Stimulated activated naive B cell treated with anti-CD40 and anti-IgM and Interleukin-4, amounts not matched to agents 10 μg/mL and 1 μg/mL and 100 μg/mL, for 72 hours (primary cell): ENCODE results near the gene LPP.

Experiments
- ATAC-seq, 2 donors: fragments of 150-1000 bp; cut with Tn5 transposase; replicated peaks; 2 replicates each; pipeline ENCODE4 v1.10.0; 2021; ENCODE audit warnings: moderate library complexity in 1 of 2
- DNase-seq: peaks from one replicate; pipeline ENCODE4 v3.0.0; 2021
- H3K27ac Mint-ChIP-seq: one replicate; pipeline ENCODE4 v1.8.0; 2022; ENCODE audit warnings: mild to moderate bottlenecking, mixed read lengths
- H3K27me3 Mint-ChIP-seq, 2 donors: one replicate each; pipeline ENCODE4 v1.8.0; 2022; ENCODE audit warnings: mixed read lengths in 2 of 2
- H3K36me3 Mint-ChIP-seq, 2 donors: one replicate each; pipeline ENCODE4 v1.8.0; 2022; ENCODE audit warnings: mixed read lengths in 2 of 2, mild to moderate bottlenecking in 1 of 2
- H3K4me1 Mint-ChIP-seq, 2 donors: one replicate each; pipeline ENCODE4 v1.8.0; 2022; ENCODE audit warnings: mixed read lengths in 2 of 2, mild to moderate bottlenecking in 1 of 2
- H3K4me3 Mint-ChIP-seq, 2 donors: one replicate each; pipeline ENCODE4 v1.8.0; 2022; ENCODE audit warnings: mild to moderate bottlenecking in 2 of 2, mixed read lengths in 2 of 2, moderate library complexity in 1 of 2
- H3K9me3 Mint-ChIP-seq, 2 donors: one replicate each; pipeline ENCODE4 v1.8.0; 2022; ENCODE audit warnings: mixed read lengths in 2 of 2, mild to moderate bottlenecking in 1 of 2

Gene LPP

GRCh38 chr3:188292251-188292650 is 138.3 kb downstream of the LPP start:
- peaks cover 36 to 80% of the 10 kb centered on the region in 2 donors for H3K4me1 Mint-ChIP-seq
- peak overlapping the region; percentile 8 to 25 for H3K4me3 Mint-ChIP-seq
- peak overlapping the region; percentile 71 for H3K27ac Mint-ChIP-seq
- peak in 1 of 2 donors; percentile 4 for ATAC-seq
- peaks cover 1 to 21% of the 10 kb centered on the region in 2 donors for H3K36me3 Mint-ChIP-seq
- DNase-seq, result no peak
- H3K27me3 Mint-ChIP-seq, result no peaks in the 10 kb centered on the region
- no peaks in the 10 kb centered on the region for H3K9me3 Mint-ChIP-seq

GRCh38 chr3:188292827-188293226 is 138.9 kb downstream of the LPP start:
- ATAC-seq (no peak), DNase-seq (no peak)
- no peaks in the 10 kb centered on the region for H3K9me3 Mint-ChIP-seq
- no peak overlapping the region for H3K4me3 Mint-ChIP-seq
- peaks cover 1 to 18% of the 10 kb centered on the region in 2 donors for H3K36me3 Mint-ChIP-seq
- H3K27me3 Mint-ChIP-seq, result no peaks in the 10 kb centered on the region
- H3K4me1 Mint-ChIP-seq, result peaks cover 36 to 81% of the 10 kb centered on the region in 2 donors
- H3K27ac Mint-ChIP-seq, result no peak overlapping the region

- peaks cover 44 to 87% of the 10 kb centered on the region in 2 donors for H3K4me1 Mint-ChIP-seq
- H3K27ac Mint-ChIP-seq, result no peak overlapping the region
- no peak overlapping the region for H3K4me3 Mint-ChIP-seq
Measured at GRCh38 chr3:188294113-188294512, 140.2 kb downstream of the LPP start.

GRCh38 chr3:188294823-188295487 is 141.0 kb downstream of the LPP start:
- no peak for DNase-seq

More at GRCh38 chr3:188294113-188294512, 140.2 kb downstream of the LPP start:
- Mint-ChIP-seq H3K9me3 (peaks cover 0 to 2% of the 10 kb centered on the region in 2 donors), H3K27me3 (no peaks in the 10 kb centered on the region), H3K36me3 (peaks cover 3 to 25% of the 10 kb centered on the region in 2 donors)
- DNase-seq (no peak), ATAC-seq (no peak)

GRCh38 chr3:188295876-188296275 is 141.9 kb downstream of the LPP start:
- no peak overlapping the region for H3K27ac Mint-ChIP-seq

More at GRCh38 chr3:188294823-188295487, 141.0 kb downstream of the LPP start:
- Mint-ChIP-seq H3K9me3 (peaks cover 0 to 2% of the 10 kb centered on the region in 2 donors), H3K4me1 (peaks cover 49 to 92% of the 10 kb centered on the region in 2 donors), H3K27me3 (no peaks in the 10 kb centered on the region), H3K36me3 (peaks cover 3 to 25% of the 10 kb centered on the region in 2 donors), H3K4me3 (no peak overlapping the region), H3K27ac (no peak overlapping the region)
- no peak for ATAC-seq

GRCh38 chr3:188296761-188297612 is 143.0 kb downstream of the LPP start:
- DNase-seq (peak; percentile 27), ATAC-seq (peak; percentile 84 to 87)
- Mint-ChIP-seq H3K9me3 (peaks cover 0 to 2% of the 10 kb centered on the region in 2 donors), H3K27me3 (no peaks in the 10 kb centered on the region), H3K4me1 (peaks cover 52 to 89% of the 10 kb centered on the region in 2 donors), H3K36me3 (peaks cover 7 to 12% of the 10 kb centered on the region in 2 donors), H3K4me3 (no peak overlapping the region), H3K27ac (peak overlapping the region; percentile 52)

More at GRCh38 chr3:188295876-188296275, 141.9 kb downstream of the LPP start:
- peaks cover 4 to 17% of the 10 kb centered on the region in 2 donors for H3K36me3 Mint-ChIP-seq
- ATAC-seq (no peak), DNase-seq (no peak)
- H3K27me3 Mint-ChIP-seq, result no peaks in the 10 kb centered on the region
- H3K9me3 Mint-ChIP-seq, result peaks cover 0 to 2% of the 10 kb centered on the region in 2 donors
- H3K4me1 Mint-ChIP-seq, result peaks cover 50 to 91% of the 10 kb centered on the region in 2 donors
- peak overlapping the region in 1 of 2 donors; percentile 0 for H3K4me3 Mint-ChIP-seq

GRCh38 chr3:188298585-188298984 is 144.6 kb downstream of the LPP start:
- H3K4me1 Mint-ChIP-seq, result peaks cover 61 to 89% of the 10 kb centered on the region in 2 donors
- no peak overlapping the region for H3K4me3 Mint-ChIP-seq
- ATAC-seq, result peak in 1 of 2 donors; percentile 2
- H3K36me3 Mint-ChIP-seq, result peaks cover 11 to 13% of the 10 kb centered on the region in 2 donors
- H3K27me3 Mint-ChIP-seq, result no peaks in the 10 kb centered on the region
- peaks cover 2 to 3% of the 10 kb centered on the region in 2 donors for H3K9me3 Mint-ChIP-seq
- DNase-seq, result no peak
- no peak overlapping the region for H3K27ac Mint-ChIP-seq

- ATAC-seq (peak in 1 of 2 donors; percentile 45), DNase-seq (no peak)
- H3K36me3 Mint-ChIP-seq, result peaks cover 11 to 13% of the 10 kb centered on the region in 2 donors
- peaks cover 2 to 3% of the 10 kb centered on the region in 2 donors for H3K9me3 Mint-ChIP-seq
- H3K4me3 Mint-ChIP-seq, result peak overlapping the region in 1 of 2 donors; percentile 7
- H3K27ac Mint-ChIP-seq, result peak overlapping the region; percentile 39
- no peaks in the 10 kb centered on the region for H3K27me3 Mint-ChIP-seq
- H3K4me1 Mint-ChIP-seq, result peaks cover 63 to 88% of the 10 kb centered on the region in 2 donors
Measured at GRCh38 chr3:188299068-188299467, 145.1 kb downstream of the LPP start.

- Mint-ChIP-seq H3K27me3 (no peaks in the 10 kb centered on the region), H3K36me3 (peaks cover 11 to 13% of the 10 kb centered on the region in 2 donors), H3K4me3 (no peak overlapping the region), H3K9me3 (peaks cover 2 to 3% of the 10 kb centered on the region in 2 donors), H3K4me1 (peaks cover 61 to 88% of the 10 kb centered on the region in 2 donors), H3K27ac (peak overlapping the region; percentile 67)
- DNase-seq (no peak), ATAC-seq (no peak)
Measured at GRCh38 chr3:188299708-188300107, 145.8 kb downstream of the LPP start.

- H3K27ac Mint-ChIP-seq, result no peak overlapping the region
- H3K4me3 Mint-ChIP-seq, result no peak overlapping the region
- peaks cover 52 to 74% of the 10 kb centered on the region in 2 donors for H3K4me1 Mint-ChIP-seq
- H3K27me3 Mint-ChIP-seq, result no peaks in the 10 kb centered on the region
- DNase-seq (no peak), ATAC-seq (no peak)
- H3K9me3 Mint-ChIP-seq, result peaks cover 2 to 3% of the 10 kb centered on the region in 2 donors
- H3K36me3 Mint-ChIP-seq, result peaks cover 14 to 21% of the 10 kb centered on the region in 2 donors
Measured at GRCh38 chr3:188301147-188301546, 147.2 kb downstream of the LPP start.

- H3K4me1 Mint-ChIP-seq, result peaks cover 44 to 64% of the 10 kb centered on the region in 2 donors
- peaks cover 0 to 3% of the 10 kb centered on the region in 2 donors for H3K9me3 Mint-ChIP-seq
- ATAC-seq (peak in 1 of 2 donors; percentile 28), DNase-seq (no peak)
- H3K27ac Mint-ChIP-seq, result no peak overlapping the region
- H3K4me3 Mint-ChIP-seq, result peak overlapping the region in 1 of 2 donors; percentile 5
- H3K36me3 Mint-ChIP-seq, result peaks cover 14 to 23% of the 10 kb centered on the region in 2 donors
- no peaks in the 10 kb centered on the region for H3K27me3 Mint-ChIP-seq
Measured at GRCh38 chr3:188303286-188303799, 149.4 kb downstream of the LPP start.

GRCh38 chr3:188303823-188304222 is 149.9 kb downstream of the LPP start:
- Mint-ChIP-seq H3K4me3 (no peak overlapping the region), H3K9me3 (peaks cover 0 to 3% of the 10 kb centered on the region in 2 donors), H3K27me3 (no peaks in the 10 kb centered on the region), H3K27ac (no peak overlapping the region), H3K4me1 (peaks cover 42 to 64% of the 10 kb centered on the region in 2 donors), H3K36me3 (peaks cover 13 to 21% of the 10 kb centered on the region in 2 donors)
- ATAC-seq (no peak), DNase-seq (no peak)

GRCh38 chr3:188304501-188304900 is 150.5 kb downstream of the LPP start:
- DNase-seq (no peak), ATAC-seq (no peak)
- Mint-ChIP-seq H3K27ac (no peak overlapping the region), H3K4me1 (peaks cover 42 to 64% of the 10 kb centered on the region in 2 donors), H3K9me3 (peaks cover 0 to 3% of the 10 kb centered on the region in 2 donors), H3K4me3 (no peak overlapping the region), H3K36me3 (peaks cover 15 to 19% of the 10 kb centered on the region in 2 donors), H3K27me3 (no peaks in the 10 kb centered on the region)

- Mint-ChIP-seq H3K27ac (no peak overlapping the region), H3K9me3 (peaks cover 0 to 3% of the 10 kb centered on the region in 2 donors), H3K36me3 (peaks cover 17 to 21% of the 10 kb centered on the region in 2 donors), H3K4me1 (peaks cover 46 to 70% of the 10 kb centered on the region in 2 donors), H3K4me3 (no peak overlapping the region), H3K27me3 (no peaks in the 10 kb centered on the region)
- no peak for ATAC-seq
- no peak for DNase-seq
Measured at GRCh38 chr3:188305220-188305619, 151.3 kb downstream of the LPP start.
